Tongue (tissue), 2 donors: ENCODE results near the gene BABAM2. TPM values are rescaled to one million over a fixed set of nuclear protein-coding genes. Genes with fewer than 3 reads are reported as not detected.
A peak's percentile ranks its signal among the peaks of the same experiment; 100 is the strongest.

Experiments
- DNase-seq: peaks from one replicate; pipeline ENCODE4 v3.0.0-alpha.2; 2015
- total RNA-seq: library from RNA; depleted of rRNA; stranded (reverse); fragments of >200 nt; gene quantifications from one replicate; pipeline ENCODE4 v1.2.3, GENCODE V29; 2014

The BABAM2 gene
- total RNA-seq, 1 donor from 2014 or later: 16.1 TPM

DNA sequence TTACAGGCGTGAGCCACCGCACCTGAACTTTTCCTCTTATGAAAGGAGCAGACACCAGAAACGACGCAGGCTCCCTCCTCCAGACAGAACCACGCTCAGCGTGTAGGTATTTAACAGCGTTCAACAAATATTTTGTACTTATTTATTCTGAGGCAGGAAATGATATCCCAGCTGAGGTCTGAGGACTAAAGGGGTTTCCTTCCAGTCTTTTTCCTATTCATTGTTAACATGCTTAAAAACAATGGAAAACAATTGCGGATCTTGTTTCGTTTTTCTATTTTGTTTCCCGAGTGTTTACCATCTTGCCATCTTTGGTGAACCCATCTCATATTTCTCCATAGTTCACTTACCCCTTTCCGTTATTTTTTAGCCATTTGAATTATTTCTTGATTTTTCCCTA, 458.4 kb downstream of the BABAM2 start:
- no peak for DNase-seq

- DNase-seq: no peak
Observed at GRCh38 chr2:28349546-28350165, 459.1 kb downstream of the BABAM2 start.

DNA sequence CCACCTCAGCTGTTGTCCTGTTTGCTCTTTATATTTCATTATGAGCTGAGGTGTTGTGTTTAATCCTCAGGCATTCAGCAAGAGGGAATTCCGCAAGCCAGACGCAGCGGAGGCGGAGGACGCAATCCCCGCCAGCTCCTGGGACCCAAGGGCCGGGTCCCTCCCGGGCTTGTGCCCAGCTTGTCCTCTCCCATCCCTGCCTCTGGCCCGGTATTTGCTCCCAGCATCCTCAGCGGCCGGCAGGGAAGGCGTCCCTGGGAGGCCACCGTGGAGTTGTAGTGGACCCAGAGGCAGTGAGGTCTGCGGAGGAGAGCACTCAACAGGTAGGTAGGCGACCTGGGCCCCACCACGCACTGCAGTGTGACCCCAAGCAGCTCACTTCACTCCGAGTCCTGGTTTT, 459.7 kb downstream of the BABAM2 start:
- DNase-seq: no peak

- no peak for DNase-seq
Observed at GRCh38 chr2:28350791-28351285, 460.3 kb downstream of the BABAM2 start.

GRCh38 chr2:28351621-28352020, 461.1 kb downstream of the BABAM2 start:
- DNase-seq: no peak

DNA sequence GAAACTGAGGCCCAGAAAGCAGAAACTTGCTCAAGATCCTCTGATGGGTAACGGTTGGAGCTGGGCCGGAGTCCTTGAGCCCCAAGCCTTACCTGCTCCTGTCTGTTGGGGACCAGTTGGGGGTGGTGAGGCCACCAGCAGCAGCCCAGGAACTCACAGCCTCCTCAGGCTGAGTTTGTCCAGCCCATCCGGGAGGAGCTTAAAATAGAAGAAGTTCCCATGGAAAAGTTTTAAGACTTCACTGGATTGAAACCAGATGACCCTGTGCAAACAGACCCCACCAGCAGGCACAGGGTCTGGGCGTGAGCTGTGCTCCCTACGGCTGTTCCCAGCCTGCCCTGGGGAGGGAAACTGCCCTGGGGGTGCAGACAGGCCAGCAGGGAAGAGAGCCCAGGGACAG, 461.6 kb downstream of the BABAM2 start:
- peak; percentile 70 for DNase-seq

- no peak for DNase-seq
Observed at GRCh38 chr2:28352610-28353195, 462.2 kb downstream of the BABAM2 start.

DNA sequence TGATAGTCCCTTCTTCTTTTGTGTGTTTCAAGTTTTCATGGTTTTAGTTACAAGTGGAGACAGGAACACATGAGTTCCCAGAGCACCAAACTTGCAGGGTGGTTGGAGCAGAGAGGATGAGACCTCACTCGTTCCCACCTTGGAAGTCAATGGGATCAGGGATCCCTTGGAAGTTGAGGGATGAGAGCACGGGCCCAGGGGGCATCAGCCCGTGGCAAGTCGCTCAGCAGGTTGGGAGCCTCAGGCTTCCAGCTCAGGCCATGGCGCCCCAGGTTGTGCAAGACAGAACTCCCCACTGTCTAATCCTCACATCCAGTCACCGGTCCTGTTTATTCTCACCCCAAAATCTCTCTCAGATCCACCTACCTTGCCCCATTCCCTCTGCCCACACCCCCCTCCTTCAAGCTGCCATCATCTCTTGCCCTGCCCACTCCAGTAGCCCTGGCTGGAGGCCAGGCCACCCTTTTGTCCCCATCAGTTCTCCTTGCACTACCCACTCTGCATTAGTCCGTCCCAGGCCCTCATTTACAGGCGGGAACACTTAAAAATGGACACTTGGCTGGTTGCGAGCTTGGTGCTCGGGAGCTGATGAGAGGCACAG, 464.5 kb downstream of the BABAM2 start:
- DNase-seq: no peak

- DNase-seq: peak; percentile 62
Observed at GRCh38 chr2:28355521-28356094, 465.1 kb downstream of the BABAM2 start.

DNA sequence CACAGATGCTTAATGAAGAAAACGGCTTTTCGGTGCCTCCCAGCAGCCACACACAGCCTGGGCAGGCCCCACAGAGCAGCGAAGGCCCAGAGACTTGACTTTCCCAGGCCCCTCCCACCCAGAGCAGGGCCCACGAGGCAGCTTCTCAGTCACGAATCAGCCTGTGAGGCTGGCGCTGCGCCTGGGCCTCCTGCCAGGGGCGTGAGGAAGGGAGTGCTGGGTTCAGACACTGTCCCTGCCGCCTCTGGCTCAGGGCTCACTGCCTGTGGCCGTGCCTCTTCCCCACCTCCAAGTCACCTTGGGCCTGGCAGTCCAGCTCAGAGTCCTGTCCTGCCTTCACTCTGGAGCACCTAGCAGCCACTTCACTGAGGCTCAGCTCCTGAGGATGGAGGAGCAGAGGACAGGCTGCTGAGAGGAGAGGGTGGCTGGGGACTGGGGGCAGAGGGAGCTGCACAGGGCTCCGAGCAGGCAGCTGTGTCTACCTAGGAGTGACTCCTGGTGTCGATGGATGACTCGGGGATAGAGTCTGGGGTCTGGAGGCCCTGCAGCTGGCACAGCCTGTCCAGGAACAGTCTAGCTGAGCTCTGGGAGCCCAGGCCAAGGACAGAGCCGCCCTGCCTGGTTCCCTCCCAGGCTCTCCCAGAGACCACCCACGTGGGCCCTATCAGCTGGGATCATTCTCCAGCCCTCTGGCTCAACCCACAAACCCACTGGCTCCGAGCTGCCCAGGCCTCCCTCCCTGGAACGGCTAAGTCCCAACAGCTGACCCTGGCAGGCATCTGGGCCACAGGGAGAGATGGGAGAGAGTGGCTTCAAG, 465.8 kb downstream of the BABAM2 start:
- DNase-seq: peak; percentile 96

DNA sequence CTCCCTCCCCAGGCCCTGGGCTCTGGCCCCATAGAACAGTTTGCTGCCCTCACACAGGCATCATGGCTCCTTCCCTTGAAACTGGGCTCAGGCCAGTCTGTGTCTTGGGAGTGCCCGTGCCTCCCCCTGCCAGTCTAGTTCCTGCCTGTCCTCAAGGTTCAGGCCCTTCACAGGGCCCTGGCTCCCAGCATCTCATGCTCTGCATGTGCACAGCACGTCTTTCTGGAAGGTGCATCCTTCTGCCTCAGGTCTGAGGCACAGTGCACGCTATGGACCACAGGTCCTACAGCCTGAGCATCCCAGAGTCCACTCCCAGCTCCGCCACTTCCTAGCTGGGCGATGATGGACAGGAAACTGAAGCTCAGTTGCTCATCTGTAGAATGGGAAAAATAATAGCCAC, 466.5 kb downstream of the BABAM2 start:
- DNase-seq: no peak

DNA sequence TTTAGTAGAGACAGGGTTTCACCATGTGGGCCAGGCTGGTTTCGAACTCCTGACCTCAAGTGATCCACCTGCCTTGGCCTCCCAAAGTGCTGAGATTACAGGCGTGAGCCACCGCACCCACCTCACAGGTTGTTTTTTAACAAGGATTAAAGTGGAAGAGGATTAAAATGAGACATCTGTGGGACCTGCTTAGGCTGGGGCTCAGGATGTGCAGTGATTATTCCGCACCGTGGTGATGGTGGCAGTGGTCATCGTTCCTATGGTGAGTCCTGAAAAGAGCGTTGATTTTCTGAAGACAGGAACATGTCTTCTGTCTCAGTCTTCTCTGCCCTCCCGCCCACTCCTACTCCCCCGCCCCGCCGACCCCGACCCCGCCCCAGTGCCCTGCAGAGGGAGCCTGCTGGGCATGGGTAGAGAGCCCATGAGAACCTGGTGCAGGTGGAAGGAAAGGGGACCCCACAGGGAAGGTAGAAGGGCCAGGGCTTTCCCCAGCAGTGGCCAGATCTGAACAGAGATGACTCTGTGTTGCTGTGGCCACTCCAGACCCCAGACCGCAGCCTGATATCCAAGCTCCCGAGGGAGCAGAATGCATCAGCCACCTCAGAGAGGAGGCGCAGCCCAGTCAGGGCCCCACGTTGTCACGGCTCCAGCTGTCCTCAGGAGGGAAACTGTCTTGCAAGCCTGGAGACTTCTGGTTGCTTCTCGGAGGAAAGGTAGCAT, 467.6 kb downstream of the BABAM2 start:
- DNase-seq: no peak

DNA sequence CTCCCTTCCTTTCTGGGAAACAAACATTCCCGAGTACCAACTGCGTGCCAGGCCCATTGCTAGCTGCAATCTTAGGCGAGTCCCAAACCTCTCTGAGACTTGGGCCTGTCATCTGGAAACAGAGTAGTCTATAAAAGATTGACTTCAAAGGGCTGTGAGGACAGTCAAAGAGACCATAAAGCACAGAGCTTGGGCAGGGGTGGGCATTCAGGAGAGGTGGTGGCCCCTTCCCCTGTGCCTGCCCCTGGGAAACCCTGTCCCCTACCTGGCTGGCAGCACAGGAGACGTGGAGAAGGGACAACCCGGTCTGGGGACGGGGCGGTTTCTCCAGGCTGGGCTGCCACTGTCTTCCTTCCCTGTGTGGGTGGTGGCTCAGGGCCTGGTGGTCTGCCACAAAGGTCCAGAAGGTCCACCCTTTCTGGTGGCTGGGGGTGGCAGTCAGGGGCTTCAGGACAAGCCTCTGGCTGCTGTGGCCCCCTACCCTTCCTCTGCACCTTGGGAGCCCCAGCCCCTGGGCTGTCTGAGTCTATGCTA, 468.2 kb downstream of the BABAM2 start:
- DNase-seq: no peak

- DNase-seq: no peak
Observed at GRCh38 chr2:28359222-28360057, 468.9 kb downstream of the BABAM2 start.

GRCh38 chr2:28360058-28360717, 469.7 kb downstream of the BABAM2 start:
- DNase-seq: no peak

- no peak for DNase-seq
Observed at GRCh38 chr2:28360718-28361293, 470.3 kb downstream of the BABAM2 start.

- no peak for DNase-seq
Observed at GRCh38 chr2:28361991-28362710, 471.6 kb downstream of the BABAM2 start.

DNA sequence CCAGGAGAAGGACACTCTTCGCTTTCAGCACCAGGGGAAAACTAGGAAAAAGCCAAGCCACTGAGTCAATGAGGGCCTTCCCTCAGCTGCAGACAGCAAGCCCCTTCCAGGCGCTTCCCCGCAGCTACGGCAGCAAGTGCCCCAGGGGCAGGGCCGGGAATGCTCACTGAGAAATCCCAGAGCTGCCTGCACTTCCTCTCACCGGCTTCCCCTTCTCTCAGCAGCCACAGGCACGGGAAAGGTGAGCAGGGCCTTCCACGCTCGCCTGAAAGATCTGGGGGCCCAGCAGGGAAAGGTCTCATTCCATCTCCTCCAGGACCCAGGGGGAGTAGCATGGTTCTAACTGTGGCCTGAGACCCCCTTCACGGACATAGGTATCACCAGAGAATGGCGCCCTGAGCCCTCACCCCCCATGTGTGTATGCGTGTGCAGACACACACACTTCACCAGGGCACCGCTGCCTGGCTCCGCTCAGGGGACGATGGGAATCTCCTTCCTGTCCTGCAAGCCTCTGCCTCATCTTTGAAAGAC, 472.5 kb downstream of the BABAM2 start:
- no peak for DNase-seq
